ENCODE data around the gene SLC35B2. TPM values are rescaled to one million over a fixed set of nuclear protein-coding genes. Genes with fewer than 3 reads are reported as not detected.

Gene SLC35B2
- total RNA-seq, 2 donors from 2014 or later = 42.7 to 52.2 TPM

DNA sequence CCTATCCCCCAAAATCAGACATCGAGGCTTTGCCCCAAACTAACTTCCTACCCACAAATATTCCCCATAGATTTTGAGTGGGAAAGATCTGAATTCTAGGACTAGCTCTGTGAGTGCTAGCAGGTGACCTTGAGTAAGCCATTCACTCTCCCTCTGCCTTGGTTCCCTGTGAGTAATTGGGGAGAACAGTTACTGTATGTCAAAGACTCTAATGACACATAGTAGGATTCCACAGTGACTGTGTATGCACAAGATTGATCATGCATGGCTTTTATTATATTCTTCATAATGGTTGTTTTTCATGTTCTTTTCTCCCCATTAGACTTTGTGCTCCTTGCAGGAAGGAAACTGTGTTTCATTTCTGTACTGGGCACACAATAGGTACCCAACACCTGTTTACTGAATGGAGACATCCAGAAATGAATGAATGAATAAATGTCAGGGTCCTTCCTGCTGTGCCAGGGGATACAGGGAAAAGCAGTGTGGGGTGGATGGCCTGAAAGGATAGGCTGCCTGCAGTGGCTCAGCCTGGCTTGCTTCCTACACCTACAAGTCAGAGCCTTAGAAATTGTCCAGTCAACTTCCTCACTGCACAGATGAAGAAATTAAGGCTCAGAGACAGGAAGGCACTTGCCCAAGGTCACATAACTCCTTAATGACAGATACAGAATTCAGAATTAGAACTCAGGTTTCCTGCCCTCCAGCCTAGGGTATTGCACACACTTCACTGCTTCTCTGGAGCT, 12.0 kb upstream of the SLC35B2 start:
- no peak for DNase-seq
- H3K36me3 ChIP-seq = no peaks in the 10 kb centered on the region
- TF ChIP-seq, protein P1, sequence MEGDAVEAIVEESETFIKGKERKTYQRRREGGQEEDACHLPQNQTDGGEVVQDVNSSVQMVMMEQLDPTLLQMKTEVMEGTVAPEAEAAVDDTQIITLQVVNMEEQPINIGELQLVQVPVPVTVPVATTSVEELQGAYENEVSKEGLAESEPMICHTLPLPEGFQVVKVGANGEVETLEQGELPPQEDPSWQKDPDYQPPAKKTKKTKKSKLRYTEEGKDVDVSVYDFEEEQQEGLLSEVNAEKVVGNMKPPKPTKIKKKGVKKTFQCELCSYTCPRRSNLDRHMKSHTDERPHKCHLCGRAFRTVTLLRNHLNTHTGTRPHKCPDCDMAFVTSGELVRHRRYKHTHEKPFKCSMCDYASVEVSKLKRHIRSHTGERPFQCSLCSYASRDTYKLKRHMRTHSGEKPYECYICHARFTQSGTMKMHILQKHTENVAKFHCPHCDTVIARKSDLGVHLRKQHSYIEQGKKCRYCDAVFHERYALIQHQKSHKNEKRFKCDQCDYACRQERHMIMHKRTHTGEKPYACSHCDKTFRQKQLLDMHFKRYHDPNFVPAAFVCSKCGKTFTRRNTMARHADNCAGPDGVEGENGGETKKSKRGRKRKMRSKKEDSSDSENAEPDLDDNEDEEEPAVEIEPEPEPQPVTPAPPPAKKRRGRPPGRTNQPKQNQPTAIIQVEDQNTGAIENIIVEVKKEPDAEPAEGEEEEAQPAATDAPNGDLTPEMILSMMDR (IDR thresholded peaks at IDR 0.05) = no peak
- H3K9ac ChIP-seq (ENCODE audit: low read depth in 2 of 2, low read length in 2 of 2) = no peak overlapping the region
- no peak overlapping the region for H3K4me3 ChIP-seq
- no peak overlapping the region for H3K27ac ChIP-seq
- H3K9me3 ChIP-seq = no peaks in the 10 kb centered on the region
- no peaks in the 10 kb centered on the region for H3K4me1 ChIP-seq
- intact Hi-C loops (cut with DNase I) = loop anchor here (2.0 kb wide), 2 partner anchors 35 to 69 kb away; no protein-coding TSS in a partner anchor
- peaks cover 33% of the 10 kb centered on the region for H3K27me3 ChIP-seq

DNA sequence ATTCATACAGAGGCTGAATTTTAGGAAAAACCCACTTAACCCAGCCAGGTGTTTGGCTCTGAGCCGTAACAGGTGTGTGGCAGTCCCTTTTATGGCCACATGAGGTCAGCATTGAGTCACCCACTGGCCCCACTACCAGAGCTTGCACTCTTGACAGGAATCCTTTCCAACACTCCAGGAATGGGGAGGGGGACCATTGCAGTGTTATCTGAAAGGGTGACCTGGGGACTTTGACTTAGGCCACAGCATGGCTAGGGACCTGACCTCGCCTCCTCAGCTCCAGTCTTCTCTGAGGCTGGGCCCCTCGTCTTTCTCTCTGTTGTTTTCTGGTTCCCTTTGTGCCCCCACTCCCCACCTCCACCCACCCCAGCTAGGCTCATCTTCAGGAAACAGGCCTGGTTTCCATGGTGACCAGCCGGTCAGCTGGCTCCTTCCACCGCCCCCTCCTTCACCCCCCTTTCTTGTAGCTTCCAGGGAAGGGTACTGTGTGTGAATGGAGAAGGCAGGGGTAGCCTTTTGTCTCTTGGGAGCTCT, 10.8 kb upstream of the SLC35B2 start:
- Histone ChIP-seq H3K9ac (ENCODE audit: low read depth in 2 of 2, low read length in 2 of 2) (no peak overlapping the region), H3K36me3 (no peaks in the 10 kb centered on the region), H3K4me1 (no peaks in the 10 kb centered on the region), H3K27ac (no peak overlapping the region), H3K27me3 (peaks cover 32% of the 10 kb centered on the region), H3K9me3 (no peaks in the 10 kb centered on the region), H3K4me3 (no peak overlapping the region)
- TF ChIP-seq, protein P1 (IDR thresholded peaks at IDR 0.05) = peak; percentile 88
- intact Hi-C loops (cut with DNase I) = loop anchor here (2.0 kb wide), 2 partner anchors 37 to 71 kb away; no protein-coding TSS in a partner anchor
- DNase-seq = peak; percentile 68

DNA sequence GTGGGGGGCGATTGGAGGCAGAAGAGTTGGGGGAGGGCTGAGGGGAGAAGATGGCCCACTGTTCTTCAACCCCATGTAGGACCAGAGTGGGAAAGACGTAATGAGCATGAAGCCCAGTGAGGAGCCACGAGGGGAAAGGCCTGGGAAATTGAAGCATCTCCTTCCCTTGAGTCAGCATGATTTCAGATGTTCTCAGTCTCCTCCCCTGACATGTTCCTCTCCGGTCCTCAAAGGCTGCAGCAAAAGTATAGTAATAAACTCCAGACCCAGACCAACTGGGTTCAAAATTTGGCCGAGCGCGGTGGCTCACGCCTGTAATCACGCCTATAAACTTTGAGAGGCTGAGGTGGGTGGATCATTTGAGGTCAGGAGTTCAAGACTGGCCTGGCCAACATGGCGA, 9.9 kb upstream of the SLC35B2 start:
- TF ChIP-seq, protein P1 (IDR thresholded peaks at IDR 0.05) = no peak
- H3K9ac ChIP-seq (ENCODE audit: low read depth in 2 of 2, low read length in 2 of 2) = no peak overlapping the region
- H3K4me3 ChIP-seq = no peak overlapping the region
- no peaks in the 10 kb centered on the region for H3K9me3 ChIP-seq
- DNase-seq = no peak
- peaks cover 6% of the 10 kb centered on the region for H3K4me1 ChIP-seq
- H3K36me3 ChIP-seq = no peaks in the 10 kb centered on the region
- H3K27ac ChIP-seq = no peak overlapping the region
- intact Hi-C loops (cut with DNase I) = no loop called here
- H3K27me3 ChIP-seq = peaks cover 27% of the 10 kb centered on the region

DNA sequence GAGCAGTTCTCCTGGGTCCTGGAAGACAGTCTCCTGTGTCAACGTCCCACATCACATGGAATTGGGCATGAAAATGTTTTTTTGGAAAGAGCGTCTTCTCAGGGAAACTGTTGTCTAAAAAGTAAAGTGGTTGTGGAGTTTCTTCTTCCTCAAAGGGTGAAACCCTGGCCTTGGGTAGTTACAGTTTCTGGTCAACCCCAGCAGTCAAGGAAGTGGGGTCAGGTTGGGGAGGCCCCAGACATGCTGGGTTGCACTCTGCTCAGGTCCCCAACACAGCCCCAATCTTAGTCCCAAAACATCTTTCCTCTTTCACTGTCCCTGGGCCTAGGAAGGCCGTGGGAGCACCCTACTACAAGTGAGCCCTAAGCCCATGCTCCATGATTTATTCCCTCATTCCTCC, 9.0 kb upstream of the SLC35B2 start:
- DNase-seq = no peak
- TF ChIP-seq, protein P1 (IDR thresholded peaks at IDR 0.05) = no peak
- Histone ChIP-seq H3K4me3 (no peak overlapping the region), H3K27me3 (peaks cover 20% of the 10 kb centered on the region), H3K27ac (peak overlapping the region; percentile 85), H3K36me3 (no peaks in the 10 kb centered on the region), H3K9me3 (no peaks in the 10 kb centered on the region), H3K4me1 (peaks cover 8% of the 10 kb centered on the region), H3K9ac (ENCODE audit: low read depth in 2 of 2, low read length in 2 of 2) (no peak overlapping the region)
- intact Hi-C loops (cut with DNase I) = no loop called here

DNA sequence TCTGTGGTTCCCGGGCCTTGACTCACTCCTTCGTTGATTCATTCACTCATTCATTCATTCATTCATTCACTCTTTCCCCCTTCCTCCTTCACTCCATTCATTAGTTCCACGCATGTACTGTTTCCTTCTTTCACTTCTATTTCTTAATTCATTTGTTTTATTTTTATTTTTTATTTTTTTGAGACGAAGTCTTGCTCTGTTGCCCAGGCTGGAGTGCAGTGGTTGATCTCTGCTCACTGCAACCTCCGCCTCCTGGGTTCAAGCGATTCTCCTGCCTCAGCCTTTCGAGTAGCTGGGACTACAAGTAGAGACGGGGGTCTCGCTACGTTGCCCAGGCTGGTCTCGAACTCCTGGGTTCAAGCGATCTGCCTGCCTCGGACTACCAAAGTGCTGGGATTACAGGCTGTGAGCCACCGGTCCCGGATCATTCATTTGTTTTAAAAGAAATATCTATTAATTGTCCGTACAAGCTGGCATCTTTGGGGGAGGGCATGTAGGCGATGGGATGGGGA, 8.4 kb upstream of the SLC35B2 start:
- DNase-seq = no peak
- TF ChIP-seq, protein P1 (IDR thresholded peaks at IDR 0.05) = no peak
- Histone ChIP-seq H3K4me3 (peak overlapping the region; percentile 92), H3K4me1 (peaks cover 10% of the 10 kb centered on the region), H3K27ac (peak overlapping the region; percentile 85), H3K9ac (ENCODE audit: low read depth in 2 of 2, low read length in 2 of 2) (no peak overlapping the region), H3K36me3 (no peaks in the 10 kb centered on the region), H3K9me3 (no peaks in the 10 kb centered on the region), H3K27me3 (peaks cover 16% of the 10 kb centered on the region)
- intact Hi-C loops (cut with DNase I) = no loop called here

Measured in colonic mucosa (tissue), 4 donors.